Activated T-cell treated with anti-CD3 and anti-CD28 coated beads for 24 hours (primary cell): Measurements from ENCODE around the gene GSTM1.
A peak's percentile ranks its signal among the peaks of the same experiment; 100 is the strongest.

Experiments
- DNase-seq: peaks from one replicate; pipeline ENCODE4 v3.0.0-alpha.2; 2020; ENCODE audit warnings: low read depth

GSTM1 gene

DNA sequence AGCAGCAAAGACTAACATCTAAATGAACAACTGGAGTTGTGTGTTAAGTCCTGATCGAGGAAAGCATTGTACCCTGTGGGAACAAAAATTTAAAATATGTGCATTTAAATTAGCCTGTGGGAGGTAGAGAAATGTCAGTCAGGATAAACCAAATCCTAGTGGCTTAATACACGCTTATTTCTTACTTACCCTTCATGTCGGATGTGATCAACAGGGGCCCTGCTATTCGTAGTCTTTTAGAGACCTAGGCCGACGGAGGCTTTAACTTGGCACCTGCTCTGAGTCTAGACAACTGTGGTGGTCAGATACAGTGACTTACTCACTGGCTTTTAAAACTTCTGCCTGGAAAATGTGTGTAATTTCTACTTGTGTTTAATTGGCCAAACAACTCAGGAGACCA, 43.0 kb downstream of the GSTM1 start:
- DNase-seq = no peak

DNA sequence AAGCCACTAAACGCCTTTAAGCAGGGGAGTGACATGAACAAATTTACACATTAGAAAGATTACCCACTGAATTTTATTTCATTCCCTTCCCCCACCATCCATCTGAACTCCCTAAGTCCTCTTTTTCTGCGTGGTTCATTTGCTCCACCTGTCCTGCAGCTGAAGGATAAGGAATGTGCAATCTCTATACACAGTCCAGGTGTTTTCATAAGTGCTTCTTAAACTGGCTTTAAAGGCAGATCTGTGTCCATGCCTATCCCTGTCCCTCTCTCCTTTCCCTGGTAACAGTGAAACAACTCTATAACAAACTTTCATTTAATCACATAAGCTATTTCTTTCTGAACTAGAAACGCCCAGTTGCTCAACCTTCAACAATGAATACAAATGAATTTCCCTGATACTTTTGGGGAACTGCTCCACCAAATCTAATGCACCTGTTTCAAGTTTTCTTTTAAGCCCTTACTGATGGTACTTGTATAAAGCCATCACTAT, 44.8 kb downstream of the GSTM1 start:
- DNase-seq = no peak

DNA sequence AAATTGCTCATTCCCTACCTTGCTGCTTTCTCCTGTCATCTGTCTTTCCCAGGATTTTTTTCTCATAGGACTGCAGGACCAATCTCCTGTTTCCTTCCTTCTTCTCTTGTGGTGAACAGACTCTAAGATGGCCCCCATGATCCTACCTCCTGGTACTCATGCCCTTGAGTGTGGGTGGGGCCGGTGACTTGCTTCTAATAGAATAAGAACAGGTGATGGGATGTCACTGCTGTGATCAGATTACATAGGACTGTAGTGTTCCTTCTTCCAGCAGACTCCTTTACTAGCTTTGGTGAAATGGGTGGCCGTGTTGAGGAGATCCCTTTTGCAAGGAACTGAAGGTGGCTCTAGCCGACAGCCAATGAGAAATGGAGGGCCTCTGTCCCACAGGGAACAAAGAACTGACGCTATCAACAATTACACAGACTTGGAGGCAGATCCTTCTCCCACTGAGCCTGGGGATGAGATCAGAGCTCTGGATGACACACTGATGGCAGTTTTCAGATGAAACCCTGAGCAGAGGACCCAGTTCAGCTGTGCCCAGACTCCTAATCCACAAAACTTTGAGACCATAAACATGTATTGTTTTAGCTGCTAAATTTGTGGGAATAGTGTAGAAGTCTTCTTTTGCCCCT, 45.7 kb downstream of the GSTM1 start:
- no peak for DNase-seq

DNA sequence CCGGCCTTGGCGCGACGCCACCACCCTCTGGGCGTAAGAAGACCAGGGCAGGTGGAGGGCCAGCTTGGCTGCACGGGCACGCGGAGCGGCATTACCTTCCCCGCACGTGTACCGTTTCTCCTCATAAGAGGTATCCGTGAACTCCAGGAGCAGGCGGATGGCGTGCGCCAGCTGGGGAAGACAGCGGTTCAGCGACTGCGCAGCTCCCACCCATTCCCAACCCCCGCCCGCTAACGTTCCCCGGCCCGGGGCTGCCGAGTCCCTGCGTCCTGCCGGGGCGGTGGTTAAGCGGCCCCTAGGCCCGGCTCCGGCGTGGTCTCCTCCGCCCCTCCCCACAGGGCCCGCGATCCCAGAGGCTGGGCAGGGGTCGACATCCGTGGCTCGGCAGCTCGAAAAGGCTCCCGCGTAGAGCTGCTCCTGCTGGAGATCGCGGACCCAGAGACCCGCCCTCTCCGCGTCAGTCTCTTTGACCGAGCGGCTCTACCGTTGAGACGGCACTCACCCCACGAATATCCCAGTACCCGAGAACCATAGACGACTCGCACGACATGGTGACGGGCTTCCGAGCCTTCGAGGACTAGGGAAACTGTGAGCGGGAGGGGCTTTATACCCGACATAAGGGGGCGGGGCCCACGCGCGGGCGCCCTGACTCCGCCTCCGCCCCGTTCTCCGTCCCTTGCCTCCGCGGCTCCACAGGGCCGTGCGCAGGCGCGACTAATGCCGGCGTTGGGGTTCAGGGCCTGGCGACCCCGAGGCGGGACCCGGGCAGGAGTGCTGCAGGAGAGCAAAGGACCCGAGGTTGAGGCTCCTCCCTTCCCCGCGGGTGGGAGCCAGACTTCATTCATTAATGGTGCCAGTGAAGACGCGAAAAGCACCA, 52.4 kb downstream of the GSTM1 start:
- DNase-seq = peak; percentile 73

DNA sequence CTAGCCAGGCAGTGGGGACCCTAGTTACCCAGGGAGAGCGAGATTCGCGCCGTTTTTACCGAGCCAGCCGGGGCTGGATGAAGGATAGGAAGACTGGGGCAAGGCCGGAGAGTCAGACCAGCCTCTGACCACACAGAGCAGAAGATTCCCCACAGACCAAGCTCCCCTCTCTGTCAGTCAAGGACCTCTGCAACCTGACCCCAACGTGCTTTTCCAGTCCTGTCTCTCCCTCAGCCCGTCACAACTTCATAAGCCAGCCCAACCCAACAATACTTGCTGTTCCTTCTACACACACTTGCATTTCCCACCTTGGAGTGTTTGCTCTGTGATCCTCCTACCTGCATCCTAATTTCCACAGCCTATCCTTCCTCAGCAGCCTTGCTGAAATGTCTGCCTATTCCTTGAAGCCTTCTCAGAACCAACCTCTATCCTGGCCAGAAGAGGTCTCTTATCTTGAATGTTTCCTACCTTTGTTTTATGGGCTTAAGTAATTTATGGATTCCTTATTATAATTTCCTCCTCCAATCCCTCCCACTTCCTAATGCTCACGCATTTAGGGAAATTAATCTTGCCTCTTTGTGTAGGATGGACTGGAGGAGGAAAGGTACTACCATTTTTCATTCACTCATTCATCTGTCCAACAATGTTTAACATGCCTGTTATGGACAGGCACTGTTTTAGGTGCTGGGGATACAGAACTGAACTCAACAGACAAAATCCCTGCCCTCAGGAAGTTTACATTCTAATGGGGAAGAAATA, 53.2 kb downstream of the GSTM1 start, which contains the start of gene GSTM3:
Gene GSTM3 (minus strand): TSS at position 424 of the 759 bp plus-strand sequence. CDS start 751 bp downstream, outside the sequence.
- DNase-seq = no peak
